GM19372 (cell line): ENCODE data around the gene C3orf52.
"Not testable (repeated sequence)": the region's sequence is repeated elsewhere in the genome, so short reads cannot be mapped to it uniquely, and the experiment has no call there.

Source experiments
- ATAC-seq: cut with Tn5 transposase; IDR thresholded peaks from one replicate; pipeline ENCODE4 v1.9.1; 2021; ENCODE audit warnings: mild to moderate bottlenecking, low read depth, moderate library complexity; ENCODE audit not compliant: unreplicated experiment

Gene C3orf52, protein sequence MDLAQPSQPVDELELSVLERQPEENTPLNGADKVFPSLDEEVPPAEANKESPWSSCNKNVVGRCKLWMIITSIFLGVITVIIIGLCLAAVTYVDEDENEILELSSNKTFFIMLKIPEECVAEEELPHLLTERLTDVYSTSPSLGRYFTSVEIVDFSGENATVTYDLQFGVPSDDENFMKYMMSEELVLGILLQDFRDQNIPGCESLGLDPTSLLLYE

DNA sequence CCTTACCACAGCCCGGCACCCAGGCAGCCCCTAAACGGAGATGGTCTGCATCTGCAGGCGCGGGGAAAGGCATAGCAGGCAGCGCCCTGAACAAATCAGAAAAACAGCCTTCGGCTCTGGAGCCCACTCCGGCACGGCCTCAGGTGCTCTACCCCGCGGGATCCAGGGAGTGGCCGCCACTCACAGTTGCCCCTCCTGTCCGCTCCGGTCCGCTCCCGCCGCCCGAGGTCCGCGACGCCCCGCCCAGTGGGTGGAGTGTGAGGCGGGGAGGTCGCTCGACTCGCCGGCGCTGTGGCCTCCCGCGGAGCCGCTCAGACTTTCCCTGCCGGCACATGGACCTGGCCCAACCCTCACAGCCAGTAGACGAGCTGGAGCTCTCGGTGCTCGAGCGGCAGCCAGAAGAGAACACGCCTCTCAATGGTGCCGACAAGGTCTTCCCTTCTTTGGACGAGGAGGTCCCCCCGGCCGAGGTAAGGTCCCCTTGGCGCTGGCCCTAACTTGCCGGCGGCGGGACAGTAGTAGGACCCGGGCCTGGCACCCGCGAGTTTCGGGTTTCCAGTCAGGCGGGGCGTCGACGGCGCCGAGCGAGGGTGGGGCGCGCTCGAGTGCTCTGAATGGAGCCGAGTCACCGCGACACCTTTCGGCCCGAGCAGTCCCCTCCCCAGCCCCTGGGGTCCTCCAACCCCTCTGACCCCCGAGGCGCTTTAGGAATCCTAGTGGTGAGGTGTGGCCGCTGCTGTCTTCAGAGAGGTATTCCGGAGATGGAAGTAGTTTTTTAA lies at the start of gene C3orf52:
TSS of gene C3orf52 (plus strand) at position 314 of the 779 bp plus-strand sequence. CDS start at position 333, 19 bp downstream.
- peak; percentile 88 for ATAC-seq

DNA sequence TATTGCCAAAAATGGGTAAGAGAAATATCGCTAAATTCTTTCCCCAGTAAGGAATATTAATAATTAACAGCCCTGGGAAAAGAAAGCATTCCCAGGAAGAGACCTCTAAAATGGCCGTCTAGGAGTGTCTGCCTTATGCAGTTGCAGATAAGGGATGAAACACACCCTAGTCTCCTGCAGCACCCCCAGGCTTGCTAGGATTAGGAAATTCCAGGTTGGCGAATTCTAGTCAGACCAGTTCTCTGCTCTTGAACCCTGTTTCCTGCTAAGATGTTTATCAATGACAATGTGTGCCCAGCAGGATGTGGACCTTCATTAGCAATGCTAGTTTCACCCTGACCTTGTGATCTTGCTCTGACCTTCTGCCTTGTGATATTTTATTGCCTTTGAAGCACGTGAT lies 49.0 kb upstream of the C3orf52 start:
- ATAC-seq, result not testable (repeated sequence)

DNA sequence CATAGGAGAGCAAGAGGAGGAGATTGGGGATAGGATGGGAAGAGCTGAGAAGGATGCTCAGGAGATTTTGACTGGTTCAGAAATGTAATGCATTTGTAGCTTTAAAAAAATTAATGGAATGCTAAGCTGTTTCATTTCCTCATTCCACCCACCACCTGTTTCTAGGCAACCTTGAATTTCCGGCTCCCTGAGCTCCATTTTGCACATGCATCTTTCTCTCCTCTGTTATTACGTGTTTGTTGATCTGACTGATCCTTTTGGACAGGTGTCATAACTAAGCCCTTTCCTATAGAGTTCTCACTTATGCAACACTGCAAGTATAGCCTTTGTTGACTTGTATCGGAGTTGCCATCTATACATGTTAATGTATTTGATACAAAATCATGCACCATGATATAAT lies 47.3 kb upstream of the C3orf52 start:
- ATAC-seq, result peak; percentile 52

DNA sequence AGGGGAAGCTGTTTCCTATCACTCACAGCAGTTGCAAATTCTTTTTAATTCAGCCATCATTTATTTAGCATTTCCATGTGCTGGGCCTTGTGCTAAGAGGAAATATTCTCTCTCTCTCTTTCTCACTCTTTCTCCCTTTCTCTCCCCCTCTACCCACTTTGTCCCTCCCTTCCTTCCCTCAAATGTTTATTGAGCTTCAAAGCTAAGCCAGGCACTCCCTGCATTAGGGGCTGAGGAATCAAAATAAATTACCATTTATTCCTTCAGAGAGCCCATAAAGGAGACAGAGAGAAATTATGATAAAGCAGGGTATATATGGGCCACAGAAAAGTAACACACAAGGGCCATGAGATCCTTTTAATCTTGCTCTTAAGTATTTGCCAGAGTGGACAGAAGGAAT lies 44.9 kb upstream of the C3orf52 start:
- no peak for ATAC-seq

DNA sequence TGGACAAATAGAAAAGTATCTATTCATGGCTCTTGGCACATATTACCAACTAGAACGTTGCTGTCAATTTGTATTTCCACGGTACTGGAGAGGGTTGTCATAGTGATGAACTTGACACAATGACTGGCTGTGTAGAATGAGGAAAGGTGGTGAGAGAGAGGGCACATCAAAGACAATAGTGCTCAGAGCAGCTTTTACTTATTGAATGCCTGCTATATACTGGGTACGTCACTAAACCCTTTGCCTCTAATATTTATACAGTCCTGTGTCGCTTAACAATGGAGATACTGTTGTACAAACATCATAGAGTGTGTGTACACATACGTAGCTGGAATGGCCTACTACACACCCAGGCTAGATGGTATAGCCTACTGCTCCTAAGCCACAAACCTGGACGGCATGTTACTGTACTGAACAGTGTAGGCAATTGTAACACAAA lies 43.3 kb upstream of the C3orf52 start:
- ATAC-seq, result no peak

DNA sequence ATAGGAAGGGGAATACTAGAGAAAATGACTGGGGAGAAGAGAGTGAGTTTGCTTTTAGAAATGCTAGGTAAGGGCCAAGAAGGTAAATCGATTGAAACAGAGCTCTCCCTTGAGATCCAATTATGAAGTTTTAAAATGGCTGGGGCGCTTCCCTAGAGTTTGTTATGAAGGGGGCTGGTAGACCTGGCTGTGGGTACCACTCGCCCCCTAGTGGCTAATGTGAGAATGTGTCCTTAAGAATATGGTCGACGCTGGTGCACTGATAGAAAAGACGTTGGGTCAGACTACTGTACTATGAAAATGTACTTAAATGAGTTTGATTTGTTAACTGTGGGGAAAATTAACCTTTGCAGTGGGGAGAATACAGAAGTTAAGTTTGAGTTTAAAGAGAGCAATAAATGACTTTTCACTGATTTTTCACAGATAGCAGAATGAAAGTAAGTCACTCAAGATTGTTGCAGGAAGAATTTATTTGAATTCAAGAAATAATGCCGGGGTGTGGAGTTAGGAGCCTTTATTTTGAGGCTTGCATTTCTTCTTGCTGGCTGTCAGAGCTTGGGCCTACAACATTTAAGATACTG lies 42.5 kb upstream of the C3orf52 start:
- ATAC-seq, result peak; percentile 96

DNA sequence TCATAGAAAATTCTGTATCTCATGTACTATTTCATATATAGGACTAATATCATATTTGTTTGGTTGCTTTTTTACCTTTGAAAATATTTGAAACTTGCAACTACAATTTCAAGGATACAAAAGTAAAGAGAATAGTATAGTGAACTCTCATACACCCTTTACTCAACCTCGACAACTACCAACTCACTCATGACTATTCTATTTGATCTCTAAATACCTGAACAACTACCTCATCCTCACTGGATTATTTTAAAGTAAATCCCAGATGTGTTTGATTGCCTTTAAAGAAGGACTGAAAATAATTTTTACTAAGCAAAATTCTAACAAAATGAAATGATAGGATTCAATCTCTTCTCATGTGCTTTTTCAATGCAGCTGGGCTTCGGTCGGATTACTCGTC lies 39.6 kb upstream of the C3orf52 start:
- no peak for ATAC-seq

DNA sequence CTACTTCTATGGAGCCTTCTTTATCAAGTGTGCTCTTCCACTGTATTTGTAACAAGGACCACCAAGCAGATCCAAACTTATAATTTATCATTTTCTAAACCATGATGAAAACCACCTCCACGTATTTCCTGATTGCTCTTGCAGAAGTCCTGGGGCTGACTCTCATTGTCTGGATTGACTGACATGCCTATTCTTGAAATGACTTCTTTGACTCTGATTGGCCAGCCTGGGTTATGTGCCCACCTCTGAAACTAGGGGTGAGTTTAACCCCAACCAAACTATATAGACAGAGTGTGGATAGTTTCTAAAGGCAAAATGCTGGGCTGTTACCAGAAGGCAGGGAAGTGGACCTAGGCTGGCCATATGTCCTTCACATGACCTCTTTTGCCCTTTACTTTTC lies 38.9 kb upstream of the C3orf52 start:
- ATAC-seq, result no peak

DNA sequence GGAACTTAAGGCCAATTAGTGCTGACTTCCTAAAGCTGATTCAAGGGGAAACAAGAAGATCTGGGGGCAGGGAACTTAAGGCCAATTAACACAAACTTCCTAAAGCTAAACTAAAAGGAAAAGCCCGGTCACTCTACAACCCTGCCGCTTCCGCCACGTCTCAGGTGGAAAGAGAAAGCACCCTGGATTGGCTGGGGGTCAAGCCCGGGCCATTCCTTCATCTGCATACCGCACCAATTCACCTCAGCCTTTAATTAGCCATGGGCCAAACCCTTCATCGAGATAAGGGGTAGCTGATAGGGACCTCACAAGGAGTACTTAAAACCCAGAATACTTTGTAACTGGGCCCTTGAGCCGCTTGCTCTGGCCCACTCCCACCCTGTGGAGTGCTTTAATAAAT lies 37.3 kb upstream of the C3orf52 start:
- ATAC-seq, result no peak

DNA sequence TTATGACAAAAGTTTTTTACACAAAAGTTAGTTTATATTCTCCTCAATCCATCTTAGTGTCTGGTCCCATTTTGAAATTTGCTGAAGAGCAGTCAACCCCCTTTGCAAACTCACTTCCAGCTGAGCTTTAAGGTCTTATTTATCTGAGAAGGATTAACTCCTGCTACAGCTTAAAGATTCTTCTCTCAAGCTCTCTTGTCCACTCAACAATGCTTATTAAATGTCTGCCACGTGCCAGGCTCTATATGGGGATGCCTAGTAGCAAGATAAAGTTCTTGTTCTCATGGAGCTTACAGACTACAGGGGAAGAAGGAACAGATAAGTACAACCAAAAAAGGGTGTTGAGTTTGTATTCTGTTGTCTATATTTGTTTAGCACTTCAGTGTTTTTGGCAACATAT lies 33.0 kb upstream of the C3orf52 start:
- no peak for ATAC-seq

DNA sequence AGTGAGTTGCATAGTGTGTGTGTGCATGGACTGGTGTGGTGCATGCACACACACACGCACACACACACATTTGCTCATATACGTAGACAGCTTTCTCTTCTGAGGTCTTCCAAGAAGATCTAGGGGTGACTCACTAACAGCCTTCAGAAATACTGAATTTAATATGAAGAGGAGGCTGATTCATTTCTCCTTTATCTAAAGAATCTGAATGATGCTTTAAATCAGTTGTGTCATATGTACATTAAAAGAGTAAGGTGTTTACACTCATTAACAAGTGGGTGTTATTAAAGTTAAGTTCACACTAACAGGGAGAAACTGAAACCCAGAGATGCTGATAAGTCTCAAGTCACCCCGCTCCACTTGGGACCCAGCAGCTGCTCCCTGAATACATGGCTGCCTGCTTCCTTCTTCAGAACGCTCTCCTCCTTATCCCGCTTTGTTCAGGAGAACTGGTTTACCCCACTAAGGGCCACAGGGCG lies 29.7 kb upstream of the C3orf52 start:
- no peak for ATAC-seq

DNA sequence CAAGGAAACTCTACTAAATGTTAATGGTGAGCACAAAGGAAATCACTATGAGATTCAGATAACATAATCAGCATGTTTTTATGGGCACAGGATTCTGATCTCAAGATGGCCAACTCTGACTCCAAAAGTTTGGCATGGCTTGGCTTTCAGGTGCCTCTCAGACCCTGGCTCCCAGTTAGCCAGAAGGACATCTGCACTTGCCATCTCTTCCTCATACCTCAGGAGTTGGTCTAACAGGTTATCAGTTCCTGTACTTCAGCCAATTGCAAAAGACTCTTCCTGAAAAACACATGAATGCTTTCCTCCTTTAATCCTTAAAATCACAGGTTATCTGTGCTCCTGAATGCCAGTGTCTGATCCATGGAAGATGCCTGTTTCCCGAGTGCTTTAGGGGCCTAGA lies 26.7 kb upstream of the C3orf52 start:
- ATAC-seq, result no peak

DNA sequence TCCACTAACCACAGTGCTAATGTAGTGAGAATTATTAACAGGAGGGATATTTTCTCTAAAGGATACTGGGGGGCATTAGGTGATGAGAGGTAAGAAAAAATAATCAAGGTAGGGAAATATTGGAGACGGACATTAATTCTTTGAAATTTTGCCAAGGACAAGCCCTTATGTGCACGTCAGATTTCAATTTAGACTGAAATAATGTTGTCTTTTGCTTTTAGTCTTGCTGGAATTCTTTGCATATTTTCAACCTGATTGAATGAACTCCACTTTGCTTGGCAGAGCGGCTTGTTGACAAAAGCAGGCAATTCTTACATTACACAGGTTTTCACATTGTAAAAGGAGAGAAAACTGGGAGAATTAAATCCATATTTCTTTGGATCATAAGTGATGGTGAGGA lies 25.0 kb upstream of the C3orf52 start:
- ATAC-seq, result no peak

DNA sequence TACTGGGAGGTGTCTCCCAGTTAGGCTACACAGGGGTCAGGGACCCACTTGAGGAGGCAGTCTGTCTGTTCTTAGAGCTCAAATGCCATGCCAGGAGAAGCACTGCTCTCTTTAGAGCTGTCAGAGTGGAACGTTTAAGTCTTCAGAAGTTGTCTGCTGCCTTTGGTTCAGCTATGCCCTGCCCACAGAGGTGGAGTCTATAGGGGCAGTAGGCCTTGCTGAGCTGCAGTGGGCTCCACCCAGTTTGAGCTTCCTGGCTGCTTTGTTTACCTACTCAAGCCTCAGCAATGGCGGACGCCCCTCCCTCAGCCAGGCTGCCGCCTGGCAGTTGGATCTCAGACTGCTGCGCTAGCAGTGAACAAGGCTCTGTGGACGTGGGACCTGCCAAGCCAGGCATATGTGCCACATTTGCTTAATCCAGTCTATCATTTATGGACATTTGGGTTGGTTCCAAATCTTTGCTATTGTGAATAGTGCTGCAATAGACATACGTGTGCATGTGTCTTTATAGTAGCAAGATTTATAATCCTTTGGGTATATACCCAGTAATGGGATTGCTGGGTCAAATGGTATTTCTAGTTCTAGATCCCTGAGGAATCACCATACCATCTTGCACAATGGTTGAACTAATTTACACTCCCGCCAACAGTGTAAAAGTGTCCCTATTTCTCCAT lies 13.7 kb upstream of the C3orf52 start:
- not testable (repeated sequence) for ATAC-seq

DNA sequence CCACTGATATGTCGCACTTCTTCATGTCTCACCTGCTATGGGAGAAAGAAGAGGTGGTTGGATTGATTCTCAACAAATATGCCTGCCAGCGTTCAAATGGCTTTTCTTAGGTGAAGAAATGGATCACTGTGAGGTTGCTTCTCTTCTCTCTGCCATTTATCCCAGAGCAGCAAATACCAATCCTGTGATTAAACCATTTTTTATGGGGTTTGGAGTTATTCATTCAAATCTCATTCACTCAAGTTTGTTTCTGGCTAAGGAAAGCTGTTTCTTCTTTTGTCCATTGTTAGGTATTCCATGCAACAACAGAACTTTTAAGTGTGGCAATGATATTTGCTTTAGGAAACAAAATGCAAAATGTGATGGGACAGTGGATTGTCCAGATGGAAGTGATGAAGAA lies 12.2 kb upstream of the C3orf52 start:
- ATAC-seq, result no peak

DNA sequence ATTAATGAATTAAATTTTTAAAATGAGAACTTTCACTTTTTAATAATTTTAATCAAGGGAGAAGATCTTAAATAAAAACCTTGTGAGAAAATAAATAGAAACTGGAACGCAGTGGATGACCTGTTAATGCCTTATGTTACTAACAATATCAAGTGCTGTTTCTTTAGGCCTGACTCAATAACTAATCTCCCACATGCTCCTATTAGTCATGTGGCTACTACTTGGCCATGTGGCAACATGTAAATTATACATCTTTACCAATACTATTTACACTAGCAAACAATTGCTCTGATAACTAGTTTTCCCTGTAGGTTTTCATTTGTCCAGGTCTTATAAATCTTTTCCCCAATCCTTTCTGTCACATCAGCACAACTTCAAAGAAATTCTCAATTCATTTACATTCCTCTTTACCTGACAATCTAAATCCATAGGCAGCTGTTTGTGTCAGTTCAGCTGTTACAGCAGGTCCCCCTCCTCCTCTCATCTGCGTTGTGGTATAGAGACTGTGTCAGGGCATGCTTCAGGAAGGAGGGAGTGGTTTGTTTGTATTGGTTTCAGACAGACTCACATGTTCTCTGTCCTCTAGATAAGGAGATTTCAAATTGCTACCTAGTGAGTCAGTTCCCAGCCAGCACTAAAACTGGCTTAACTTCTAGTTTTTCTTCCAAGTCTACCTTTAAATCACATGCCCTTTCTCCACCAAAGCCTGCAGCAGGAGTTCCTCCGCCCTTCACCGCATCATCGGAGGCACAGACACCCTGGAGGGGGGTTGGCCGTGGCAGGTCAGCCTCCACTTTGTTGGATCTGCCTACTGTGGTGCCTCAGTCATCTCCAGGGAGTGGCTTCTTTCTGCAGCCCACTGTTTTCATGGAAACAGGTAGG lies 11.3 kb upstream of the C3orf52 start:
- ATAC-seq, result peak; percentile 89

DNA sequence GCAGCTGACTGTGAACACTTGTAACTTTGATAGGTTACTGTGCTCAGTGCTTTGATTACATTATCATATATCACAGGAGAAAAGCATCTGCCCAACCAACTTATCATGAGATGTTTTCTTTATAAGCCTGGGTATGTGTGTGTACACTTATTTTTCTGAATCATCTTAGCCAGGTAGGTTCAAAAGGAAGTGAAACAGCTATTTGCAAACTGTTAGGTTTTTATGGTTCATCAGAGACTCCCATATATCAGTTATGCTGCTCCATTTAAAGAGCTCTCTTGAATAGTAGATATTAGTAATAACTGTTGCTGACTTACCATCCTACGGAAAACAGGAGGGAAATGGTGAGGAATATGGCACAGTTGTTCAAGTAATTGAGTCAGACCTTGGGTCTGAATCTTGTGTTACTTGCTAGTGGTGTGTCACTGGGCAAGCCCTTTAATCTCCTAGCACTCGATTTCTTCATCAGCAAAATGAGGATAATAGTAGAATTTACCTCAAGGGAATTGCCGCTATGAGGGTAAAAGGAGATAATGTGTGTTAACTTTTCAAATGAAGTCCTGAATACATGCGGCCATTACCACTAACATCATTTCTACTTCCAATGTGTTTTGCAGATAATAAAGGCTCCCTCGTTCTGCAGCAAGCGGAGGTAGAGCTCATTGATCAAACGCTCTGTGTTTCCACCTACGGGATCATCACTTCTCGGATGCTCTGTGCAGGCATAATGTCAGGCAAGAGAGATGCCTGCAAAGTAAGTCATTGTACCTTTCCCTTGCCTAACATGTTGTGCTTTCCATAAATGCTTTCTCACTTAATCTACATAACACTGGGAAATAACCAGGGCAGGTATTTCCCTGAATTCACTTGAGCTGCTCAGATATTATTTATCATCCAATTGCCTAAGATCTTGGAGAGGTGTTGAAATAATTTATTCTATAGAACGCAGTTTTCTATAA lies 7.8 kb upstream of the C3orf52 start:
- ATAC-seq, result no peak

DNA sequence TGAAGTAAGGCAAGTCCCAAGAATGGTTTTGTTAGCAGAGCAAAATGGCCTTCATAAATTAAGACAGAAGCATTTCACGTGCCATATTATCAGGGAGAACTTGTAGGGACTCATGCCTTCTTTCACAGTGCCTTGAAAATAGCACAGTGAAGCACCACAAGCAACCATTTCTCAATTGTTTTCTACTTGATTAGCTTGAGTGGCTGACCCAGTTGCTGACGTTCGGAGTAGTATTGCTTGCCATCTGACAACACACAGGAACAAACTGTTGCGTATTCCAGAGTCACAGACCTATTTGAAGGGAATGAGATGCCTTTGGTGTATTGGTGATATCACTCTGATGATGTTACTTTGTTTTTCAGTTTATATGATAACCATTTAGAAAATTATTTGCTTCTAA lies 3.0 kb upstream of the C3orf52 start:
- ATAC-seq, result no peak
